Natural killer cell (primary cell): Measurements from ENCODE around the gene GPC5. TPM values are rescaled to one million over a fixed set of nuclear protein-coding genes. Genes with fewer than 3 reads are reported as not detected.

Experiments
- ATAC-seq, 3 donors: fragments of 150-1000 bp in 2 of 3; fragments of 200-7000 bp in 1 of 3; cut with Tn5 transposase; 1 replicate in 1 of 3; 2 replicates in 2 of 3; pipeline ENCODE4 v1.10.0; 2021; ENCODE audit warnings: mild to moderate bottlenecking in 2 of 3, moderate library complexity in 2 of 3
- DNase-seq, 2 donors: peaks; one replicate each; pipeline versions ENCODE4 v3.0.0 to v3.0.0-alpha.2; 2013 to 2021; ENCODE audit warnings: mixed read lengths in 1 of 2
- H3K27ac ChIP-seq: one replicate; pipeline ENCODE4 v1.5.1; 2013; ENCODE audit warnings: mild to moderate bottlenecking, low read length
- H3K27me3 ChIP-seq: one replicate; pipeline ENCODE4 v1.6.1; 2013; ENCODE audit warnings: low read length; ENCODE audit not compliant: control insufficient read depth, insufficient read depth
- H3K36me3 ChIP-seq: one replicate; pipeline ENCODE4 v1.6.1; 2013; ENCODE audit warnings: low read length; ENCODE audit not compliant: control insufficient read depth, insufficient read depth
- H3K4me1 ChIP-seq: one replicate; pipeline ENCODE4 v1.6.1; 2013; ENCODE audit warnings: low read length; ENCODE audit not compliant: control insufficient read depth, insufficient read depth
- H3K4me3 ChIP-seq: one replicate; pipeline ENCODE4 v1.5.1; 2013; ENCODE audit warnings: low read length
- H3K9me3 ChIP-seq: one replicate; pipeline ENCODE4 v1.6.1; 2013; ENCODE audit warnings: low read length; ENCODE audit not compliant: control insufficient read depth, insufficient read depth
- H3K27ac Mint-ChIP-seq, 2 donors: one replicate each; pipeline ENCODE4 v1.8.0; 2022; ENCODE audit warnings: mild to moderate bottlenecking in 2 of 2, mixed read lengths in 2 of 2, moderate library complexity in 1 of 2
- H3K27me3 Mint-ChIP-seq, 2 donors: one replicate each; pipeline ENCODE4 v1.8.0; 2022; ENCODE audit warnings: low read depth in 2 of 2, mixed read lengths in 2 of 2
- H3K36me3 Mint-ChIP-seq: one replicate; pipeline ENCODE4 v1.8.0; 2022; ENCODE audit warnings: mixed read lengths
- H3K4me1 Mint-ChIP-seq, 2 donors: one replicate each; pipeline ENCODE4 v1.8.0; 2022; ENCODE audit warnings: mixed read lengths in 2 of 2
- H3K4me3 Mint-ChIP-seq: one replicate; pipeline ENCODE4 v1.8.0; 2022; ENCODE audit warnings: mild to moderate bottlenecking, moderate library complexity, mixed read lengths
- H3K9me3 Mint-ChIP-seq, 2 donors: one replicate each; pipeline ENCODE4 v1.8.0; 2022; ENCODE audit warnings: mixed read lengths in 2 of 2
- WGBS: methylation state at CpG from one replicate; pipeline ENCODE4 v1.1.7; 2013; ENCODE audit warnings: missing lambda C conversion rate; ENCODE audit not compliant: insufficient coverage; 5-methylcytosine and 5-hydroxymethylcytosine counted together
- intact Hi-C: fragments of 100-400 bp; cut with micrococcal nuclease; formaldehyde crosslinking; loops from one replicate; pipeline ENCODE4 v1.14.2; 2022
- total RNA-seq, 4 donors: library from RNA; stranded (reverse); fragments of 120-200 nt in 1 of 4; gene quantifications; one replicate each; pipeline versions ENCODE4 v1.2.3 to v1.2.4, GENCODE V29; 2013 to 2022
- TF ChIP-seq, protein P1 (sequence below): fragments of 200-600 bp; IDR thresholded peaks from one replicate; pipeline ENCODE4 v1.8.0; 2022; ENCODE audit warnings: antibody characterized with exemption

GPC5 gene
- total RNA-seq, 3 donors from 2014 or later (not counting 1 experiment from before 2014, with no cell fraction given): not detected

DNA sequence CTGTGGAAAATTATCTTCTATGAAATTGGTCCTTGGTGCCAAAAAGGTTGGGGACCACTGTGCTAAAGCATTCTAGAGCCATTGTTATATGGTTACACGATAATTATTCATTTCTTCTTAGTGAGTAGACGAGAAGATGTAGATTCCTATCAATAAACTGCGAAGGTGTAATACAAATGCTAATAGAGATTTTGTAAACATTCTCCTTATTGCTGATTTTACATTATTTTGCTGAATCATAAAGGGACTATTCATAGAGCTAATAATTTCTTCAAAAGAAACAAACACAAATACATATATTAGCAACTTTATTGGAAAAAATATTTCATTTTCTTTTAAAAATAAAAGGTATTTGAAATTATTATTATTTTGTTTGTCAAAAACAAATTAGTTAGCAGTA lies 1005.2 kb downstream of the GPC5 start:
- no peaks in the 10 kb centered on the region for H3K9me3 ChIP-seq
- H3K36me3 ChIP-seq: no peaks in the 10 kb centered on the region
- no peak overlapping the region for H3K27ac ChIP-seq
- Mint-ChIP-seq H3K4me3 (no peak overlapping the region), H3K27ac (no peak overlapping the region), H3K4me1 (no peaks in the 10 kb centered on the region), H3K9me3 (peaks cover 11 to 12% of the 10 kb centered on the region in 2 donors), H3K27me3 (no peaks in the 10 kb centered on the region), H3K36me3 (no peaks in the 10 kb centered on the region)
- ATAC-seq: no peak
- intact Hi-C loops: no loop called here
- TF ChIP-seq, protein P1, sequence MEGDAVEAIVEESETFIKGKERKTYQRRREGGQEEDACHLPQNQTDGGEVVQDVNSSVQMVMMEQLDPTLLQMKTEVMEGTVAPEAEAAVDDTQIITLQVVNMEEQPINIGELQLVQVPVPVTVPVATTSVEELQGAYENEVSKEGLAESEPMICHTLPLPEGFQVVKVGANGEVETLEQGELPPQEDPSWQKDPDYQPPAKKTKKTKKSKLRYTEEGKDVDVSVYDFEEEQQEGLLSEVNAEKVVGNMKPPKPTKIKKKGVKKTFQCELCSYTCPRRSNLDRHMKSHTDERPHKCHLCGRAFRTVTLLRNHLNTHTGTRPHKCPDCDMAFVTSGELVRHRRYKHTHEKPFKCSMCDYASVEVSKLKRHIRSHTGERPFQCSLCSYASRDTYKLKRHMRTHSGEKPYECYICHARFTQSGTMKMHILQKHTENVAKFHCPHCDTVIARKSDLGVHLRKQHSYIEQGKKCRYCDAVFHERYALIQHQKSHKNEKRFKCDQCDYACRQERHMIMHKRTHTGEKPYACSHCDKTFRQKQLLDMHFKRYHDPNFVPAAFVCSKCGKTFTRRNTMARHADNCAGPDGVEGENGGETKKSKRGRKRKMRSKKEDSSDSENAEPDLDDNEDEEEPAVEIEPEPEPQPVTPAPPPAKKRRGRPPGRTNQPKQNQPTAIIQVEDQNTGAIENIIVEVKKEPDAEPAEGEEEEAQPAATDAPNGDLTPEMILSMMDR: no peak
- no peak for DNase-seq
- WGBS: 100% methylated on average over 1 of the region's 3 CpGs
- H3K4me3 ChIP-seq: no peak overlapping the region
- no peaks in the 10 kb centered on the region for H3K27me3 ChIP-seq
- H3K4me1 ChIP-seq: no peaks in the 10 kb centered on the region

DNA sequence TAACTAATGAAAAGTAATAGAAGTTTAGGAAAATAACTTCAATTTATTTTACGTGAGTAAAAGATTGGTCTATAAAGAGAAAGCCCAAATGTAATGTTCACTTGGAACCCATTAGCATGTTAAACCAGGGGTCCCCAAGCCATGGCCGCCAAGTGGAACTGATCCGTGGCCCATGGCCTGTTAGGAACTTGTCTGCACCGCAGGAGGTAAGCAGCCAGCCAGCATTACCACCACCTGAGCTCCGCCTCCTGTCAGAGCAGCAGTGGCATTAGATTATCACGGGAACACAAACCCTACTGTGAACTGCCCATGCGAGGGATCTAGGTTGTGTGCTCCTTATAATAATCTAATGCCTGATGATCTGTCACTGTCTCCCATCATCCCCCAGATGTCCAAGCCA lies 1009.4 kb downstream of the GPC5 start:
- Histone ChIP-seq H3K4me3 (no peak overlapping the region), H3K9me3 (no peaks in the 10 kb centered on the region), H3K27me3 (no peaks in the 10 kb centered on the region), H3K27ac (no peak overlapping the region), H3K36me3 (no peaks in the 10 kb centered on the region), H3K4me1 (no peaks in the 10 kb centered on the region)
- no peaks in the 10 kb centered on the region for H3K4me1 Mint-ChIP-seq
- 94% methylated on average over 7 of the region's 7 CpGs for WGBS
- H3K9me3 Mint-ChIP-seq: peaks cover 5% of the 10 kb centered on the region in 2 donors
- ATAC-seq: no peak
- no peak for DNase-seq
- no peaks in the 10 kb centered on the region for H3K27me3 Mint-ChIP-seq
- TF ChIP-seq, protein P1: no peak
- H3K36me3 Mint-ChIP-seq: no peaks in the 10 kb centered on the region
- H3K4me3 Mint-ChIP-seq: no peak overlapping the region
- intact Hi-C loops: no loop called here
- no peak overlapping the region for H3K27ac Mint-ChIP-seq

DNA sequence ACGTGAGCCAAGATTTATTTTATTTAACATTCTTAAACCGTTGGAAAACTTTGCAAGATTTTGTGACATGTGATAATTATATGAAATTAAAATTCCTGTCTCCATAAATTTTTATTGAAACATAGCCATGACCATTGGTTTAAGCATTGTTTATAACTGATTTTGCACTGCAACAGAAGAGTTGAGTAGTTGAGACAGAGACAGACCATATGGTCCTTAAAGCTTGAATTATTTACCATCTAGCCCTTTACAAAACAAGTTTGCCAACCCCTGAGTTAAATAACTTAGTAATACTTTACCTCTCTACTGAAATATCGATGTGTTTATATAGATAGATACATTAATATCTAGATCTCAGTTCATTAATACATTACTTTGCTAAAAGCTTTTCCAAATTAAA lies 1014.1 kb downstream of the GPC5 start:
- H3K9me3 ChIP-seq: peaks cover 6% of the 10 kb centered on the region
- H3K4me3 ChIP-seq: no peak overlapping the region
- H3K36me3 ChIP-seq: no peaks in the 10 kb centered on the region
- H3K27me3 ChIP-seq: no peaks in the 10 kb centered on the region
- intact Hi-C loops: no loop called here
- ATAC-seq (no peak), DNase-seq (no peak)
- WGBS: 100% methylated on average over 1 of the region's 3 CpGs
- peaks cover 10 to 22% of the 10 kb centered on the region in 2 donors for H3K9me3 Mint-ChIP-seq
- no peak overlapping the region for H3K27ac Mint-ChIP-seq
- H3K4me3 Mint-ChIP-seq: no peak overlapping the region
- no peaks in the 10 kb centered on the region for H3K4me1 ChIP-seq
- TF ChIP-seq, protein P1: no peak
- H3K36me3 Mint-ChIP-seq: peaks cover 7% of the 10 kb centered on the region
- H3K27ac ChIP-seq: no peak overlapping the region
- no peaks in the 10 kb centered on the region for H3K27me3 Mint-ChIP-seq
- H3K4me1 Mint-ChIP-seq: no peaks in the 10 kb centered on the region

DNA sequence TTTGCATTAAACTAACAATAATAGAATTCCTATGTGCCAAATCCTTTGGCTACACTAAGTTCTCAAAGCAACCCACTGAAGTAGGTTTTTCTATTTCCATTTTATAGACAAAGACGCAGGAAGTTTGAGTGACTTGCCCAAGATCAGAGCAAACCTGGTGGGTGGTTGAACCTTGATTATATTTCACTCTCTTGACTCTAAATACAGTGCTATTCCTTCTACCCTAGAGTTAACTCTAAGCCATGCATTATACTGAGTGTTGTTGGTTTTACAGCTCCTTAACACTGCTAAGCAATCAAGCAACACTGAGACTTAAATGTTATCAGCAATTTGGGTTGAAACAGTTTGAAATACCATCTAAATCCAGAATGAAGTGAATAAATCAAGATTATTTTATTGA lies 1014.6 kb downstream of the GPC5 start:
- no peak for ATAC-seq
- WGBS: no CpG with 5 or more reads among the region's 1 CpG
- TF ChIP-seq, protein P1: no peak
- Mint-ChIP-seq H3K27ac (no peak overlapping the region), H3K36me3 (peaks cover 7% of the 10 kb centered on the region), H3K27me3 (no peaks in the 10 kb centered on the region), H3K4me1 (no peaks in the 10 kb centered on the region), H3K9me3 (peaks cover 10 to 22% of the 10 kb centered on the region in 2 donors), H3K4me3 (no peak overlapping the region)
- intact Hi-C loops: no loop called here
- Histone ChIP-seq H3K36me3 (no peaks in the 10 kb centered on the region), H3K27ac (no peak overlapping the region), H3K27me3 (no peaks in the 10 kb centered on the region), H3K4me1 (no peaks in the 10 kb centered on the region), H3K9me3 (peaks cover 6% of the 10 kb centered on the region), H3K4me3 (no peak overlapping the region)
- no peak for DNase-seq
